IPS DF 4.7 (cell line): ENCODE data around the gene TDRKH.
"Not testable (repeated sequence)": the region's sequence is repeated elsewhere in the genome, so short reads cannot be mapped to it uniquely, and the experiment has no call there.

Experiments
- DNase-seq: peaks from one replicate; pipeline ENCODE4 v3.0.0-alpha.2; 2013; ENCODE audit warnings: low spot score; ENCODE audit errors: extremely low read depth

The TDRKH gene

DNA sequence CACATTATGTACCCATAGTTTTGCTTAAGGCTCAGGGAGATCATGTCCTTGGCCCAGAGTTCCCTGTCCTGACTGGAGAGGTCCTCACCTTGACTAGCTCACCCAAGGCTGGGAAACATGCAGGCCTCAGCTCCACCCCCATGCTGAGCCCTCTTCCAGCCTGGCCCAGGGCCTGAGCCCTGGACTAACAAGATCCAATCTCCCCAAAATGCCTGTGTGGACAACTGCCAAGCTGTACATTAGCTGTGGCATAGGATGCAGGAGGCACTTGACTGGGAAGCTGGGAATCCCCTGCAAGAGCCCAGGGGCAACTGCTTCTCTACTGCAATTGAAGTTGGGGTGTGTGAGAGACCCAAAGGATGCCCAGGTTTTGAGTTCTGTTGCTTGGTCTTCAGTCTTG lies 12.9 kb upstream of the TDRKH start:
- DNase-seq: no peak

- no peak for DNase-seq
These were observed 12.1 kb upstream of the TDRKH start for GRCh38 chr1:151802372-151802771.

DNA sequence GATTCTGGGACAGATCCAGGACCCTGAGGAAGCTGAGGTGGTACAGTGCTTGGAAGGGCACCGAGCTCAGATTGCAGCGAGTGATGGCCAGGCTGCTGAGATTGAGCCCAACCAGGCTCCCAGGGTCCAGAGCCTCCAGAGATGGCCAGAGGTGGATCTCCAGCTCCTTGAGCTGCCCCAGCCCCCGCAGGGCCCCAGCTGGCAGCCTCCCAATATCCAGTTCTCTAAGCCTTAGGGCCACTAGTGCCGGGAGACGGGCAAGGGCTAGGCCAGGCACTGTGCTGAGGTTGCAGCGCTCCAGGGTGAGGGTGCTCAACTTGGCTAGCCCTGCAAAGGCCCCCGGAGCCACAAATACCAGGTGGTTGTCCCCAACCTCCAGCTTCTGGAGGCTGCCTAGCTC lies 11.5 kb upstream of the TDRKH start:
- DNase-seq: no peak

GRCh38 chr1:151801310-151801820 lies 11.1 kb upstream of the TDRKH start:
- DNase-seq: no peak

DNA sequence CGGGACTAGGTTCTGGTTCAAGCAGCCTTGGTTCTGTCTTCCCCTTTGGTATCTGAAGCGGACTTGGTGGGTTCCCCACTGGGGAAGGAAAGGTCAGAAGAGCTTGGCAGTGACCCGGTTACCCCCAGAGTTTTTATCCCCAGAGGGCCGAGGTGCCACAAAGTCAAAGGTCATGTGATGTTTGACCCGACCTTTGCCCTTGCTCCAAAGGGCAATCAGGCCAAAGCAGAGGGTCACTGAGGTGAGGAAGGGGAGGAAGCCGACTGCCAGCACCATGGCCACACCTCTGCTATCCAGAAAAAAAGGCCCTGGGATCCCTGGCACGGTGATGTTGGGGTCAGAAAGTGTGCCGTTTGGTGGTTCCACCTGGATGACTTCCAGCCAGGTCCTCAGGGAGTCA lies 10.5 kb upstream of the TDRKH start:
- DNase-seq: no peak

DNA sequence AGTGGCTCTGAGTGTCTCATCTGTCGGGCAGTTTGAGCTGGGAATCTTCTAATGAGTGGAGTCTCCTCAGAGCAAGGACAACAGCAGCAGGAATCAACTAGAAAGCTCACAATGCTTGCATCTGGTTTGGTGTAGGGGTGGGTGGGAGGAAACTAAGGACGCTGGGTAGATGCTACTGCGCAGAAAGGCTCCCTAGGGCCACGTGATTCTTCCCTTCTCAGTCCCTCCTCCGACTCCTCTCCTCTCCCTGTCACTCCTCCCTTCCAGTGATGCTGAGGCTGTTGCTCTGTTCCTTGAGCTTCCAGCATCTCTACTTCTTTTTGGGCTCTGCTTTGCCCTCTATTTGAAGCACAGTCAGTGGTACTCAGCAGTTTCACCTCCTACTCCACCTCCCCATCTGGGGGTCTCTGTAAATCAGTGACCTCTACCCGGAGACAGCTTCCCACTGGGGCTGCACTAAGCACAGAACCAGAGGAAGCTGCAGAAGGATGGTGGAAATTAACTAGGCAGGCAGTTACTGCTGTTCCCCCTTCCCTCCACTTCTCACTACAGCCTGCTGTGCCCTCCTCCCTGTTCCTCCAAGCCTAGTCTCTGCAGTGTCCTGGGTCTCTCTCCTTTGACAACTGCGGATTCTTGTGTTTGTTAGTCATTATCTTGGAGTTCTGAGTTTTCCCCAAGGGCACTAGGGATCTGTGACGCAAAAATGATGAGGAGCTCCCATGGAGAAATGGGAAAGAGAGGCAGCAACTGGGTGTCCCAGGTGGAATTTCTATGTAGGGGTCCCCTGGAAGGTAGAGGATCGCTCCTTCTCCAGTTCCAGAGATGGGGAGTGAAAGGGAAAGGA lies 9.1 kb upstream of the TDRKH start:
- no peak for DNase-seq

DNA sequence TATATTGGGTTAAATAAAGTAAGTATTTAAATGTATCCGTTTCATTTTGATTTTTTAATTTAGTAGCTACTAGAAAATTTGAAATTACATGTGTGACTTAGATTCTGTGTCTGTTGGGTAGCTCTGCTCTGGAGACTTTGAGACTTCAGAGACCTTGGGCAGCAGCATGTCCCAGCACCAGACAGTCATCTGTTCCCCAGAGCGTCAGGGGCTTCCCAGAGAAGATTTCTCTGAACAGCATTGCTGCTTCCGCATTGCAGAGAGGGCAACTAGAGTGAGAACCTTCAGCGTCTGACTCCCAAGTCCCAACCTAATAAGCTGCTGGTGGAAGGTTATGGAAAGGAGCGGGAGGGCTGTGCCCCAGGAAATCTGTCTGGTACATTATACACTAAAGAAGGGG lies 8.3 kb upstream of the TDRKH start:
- DNase-seq: no peak

- no peak for DNase-seq
These were observed 796 bp upstream of the TDRKH start for GRCh38 chr1:151790940-151791651.

- DNase-seq: no peak
These were observed 2.6 kb downstream of the TDRKH start for GRCh38 chr1:151787689-151788088.

DNA sequence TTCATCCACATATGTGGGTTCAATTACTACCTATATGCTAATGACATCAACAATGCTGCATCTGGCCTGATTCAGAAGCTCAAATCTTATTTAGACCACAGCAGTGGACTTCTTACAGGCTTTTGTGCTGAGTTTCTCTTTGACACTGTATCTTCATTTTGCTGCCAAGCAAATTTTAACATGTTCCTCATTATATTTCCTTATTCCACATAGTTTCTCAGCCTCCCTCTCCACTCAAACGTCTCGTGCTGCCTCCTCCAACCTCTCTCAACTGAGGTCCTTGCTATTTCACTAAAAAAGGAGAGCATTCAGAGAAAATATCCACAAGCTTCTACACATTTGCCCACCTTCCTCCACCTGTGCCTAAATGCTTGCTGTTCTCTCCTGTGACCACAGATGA lies 6.5 kb downstream of the TDRKH start:
- DNase-seq: no peak

GRCh38 chr1:151782741-151783140 lies 7.6 kb downstream of the TDRKH start:
- no peak for DNase-seq

DNA sequence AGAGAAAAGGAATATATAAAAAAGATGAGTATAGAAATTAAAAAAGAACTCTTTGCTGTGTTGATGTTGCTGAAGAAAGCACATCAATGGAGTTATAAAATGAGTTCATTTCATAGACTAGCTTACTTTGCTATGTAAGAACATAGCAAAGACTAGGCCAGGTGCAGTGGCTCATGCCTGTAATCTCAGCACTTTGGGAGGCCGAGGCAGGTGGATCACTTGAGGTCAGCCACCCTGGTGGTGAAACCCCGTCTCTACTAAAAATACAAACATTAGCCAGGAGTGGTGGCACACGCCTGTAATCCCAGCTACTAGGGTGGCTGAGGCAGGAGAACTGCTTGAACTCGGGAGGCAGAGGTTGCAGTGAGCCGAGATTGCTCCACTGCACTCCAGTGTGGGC lies 8.3 kb downstream of the TDRKH start:
- DNase-seq: not testable (repeated sequence)

DNA sequence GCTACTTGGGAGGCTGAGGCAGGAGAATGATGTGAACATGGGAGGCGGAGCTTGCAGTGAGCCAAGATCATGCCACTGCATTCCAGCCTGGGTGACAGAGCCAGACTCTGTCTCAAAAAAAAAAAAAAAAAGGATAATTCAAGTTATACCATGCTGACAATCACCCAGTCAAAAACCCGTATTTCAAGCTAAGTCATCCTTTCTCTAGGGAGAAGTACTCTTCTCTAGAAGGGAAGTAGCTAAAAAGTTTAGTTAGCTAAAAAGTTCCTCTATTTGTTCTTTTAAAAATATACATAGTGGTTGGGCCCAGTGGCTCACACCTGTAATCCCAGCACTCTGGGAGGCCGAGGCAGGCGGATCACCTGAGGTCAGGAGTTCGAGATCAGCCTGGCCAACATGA lies 9.6 kb downstream of the TDRKH start:
- DNase-seq: not testable (repeated sequence)

DNA sequence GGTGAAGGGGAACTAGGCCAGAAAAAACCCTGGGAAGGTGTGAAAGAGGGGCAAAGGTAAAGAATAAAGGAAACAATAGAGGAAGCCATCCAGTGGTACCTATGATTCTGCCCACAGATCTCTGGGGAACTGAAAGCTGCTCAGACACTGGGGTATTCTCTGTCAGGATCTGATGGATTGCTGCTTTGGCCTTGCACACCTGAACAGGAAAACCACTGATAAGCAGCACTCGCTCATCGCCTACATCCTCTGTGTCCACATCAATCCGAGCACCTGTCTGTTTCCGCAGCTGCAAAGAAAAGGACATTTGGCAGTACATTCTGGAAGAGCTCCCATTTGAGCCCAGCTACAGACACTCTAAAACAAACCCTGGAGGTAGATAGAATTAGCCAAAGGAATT lies 10.4 kb downstream of the TDRKH start:
- DNase-seq: no peak

- no peak for DNase-seq
These were observed 13.0 kb downstream of the TDRKH start for GRCh38 chr1:151777317-151777716.

- DNase-seq: no peak
These were observed 13.6 kb downstream of the TDRKH start for GRCh38 chr1:151776665-151777062.

- no peak for DNase-seq
These were observed 14.2 kb downstream of the TDRKH start for GRCh38 chr1:151775894-151776664.

DNA sequence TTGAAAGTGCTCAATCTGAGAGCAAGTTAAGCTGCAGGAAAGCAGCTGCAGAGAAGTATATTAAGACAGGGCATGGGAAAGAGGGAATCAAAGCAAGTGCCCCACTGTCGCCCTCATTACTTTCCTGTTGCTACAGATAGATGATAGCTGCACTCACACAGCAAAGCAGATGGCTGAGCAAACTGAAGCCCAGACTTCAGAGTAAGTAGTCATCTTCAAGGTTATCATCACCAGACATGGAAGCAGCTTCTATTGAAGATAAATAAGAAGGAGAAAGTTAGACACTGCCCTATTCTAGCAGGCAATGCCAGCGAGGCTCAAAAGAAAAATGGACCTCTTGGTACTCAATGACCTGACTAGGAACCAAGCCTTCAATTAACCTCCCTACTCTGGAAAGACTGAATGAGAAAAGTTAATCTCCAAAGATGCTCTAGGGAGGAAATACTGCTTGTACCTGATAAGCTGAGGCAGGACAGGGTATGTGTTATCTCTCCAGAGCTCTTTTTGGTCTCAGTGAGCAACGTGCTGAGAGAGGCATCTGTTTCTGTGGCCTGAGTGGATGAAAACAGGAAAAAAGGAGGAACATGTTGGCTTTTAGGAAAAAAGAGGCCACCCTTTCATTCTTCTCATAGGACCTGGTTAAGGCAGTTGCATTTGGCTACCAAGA lies 15.9 kb downstream of the TDRKH start:
- no peak for DNase-seq

DNA sequence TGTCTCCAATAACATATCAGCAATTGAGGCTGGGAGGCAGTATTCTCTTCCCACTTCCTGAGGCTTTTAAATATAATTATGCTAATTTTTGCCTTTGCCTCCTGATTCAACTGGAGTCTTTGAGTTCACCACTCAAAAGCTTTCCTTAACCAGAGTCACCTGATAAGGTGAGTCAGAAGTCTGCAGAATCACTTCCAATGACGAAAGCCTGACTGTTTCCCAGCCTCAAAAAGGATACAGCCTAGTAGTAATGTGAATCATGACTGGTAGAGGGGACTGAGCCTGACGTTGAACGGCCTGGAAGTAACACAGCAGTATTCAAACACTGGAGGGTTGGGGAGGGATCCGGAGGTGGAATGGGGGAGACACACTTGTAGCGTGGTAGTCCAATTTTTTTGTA lies 16.6 kb downstream of the TDRKH start:
- DNase-seq: no peak

- DNase-seq: not testable (repeated sequence)
These were observed 21.0 kb downstream of the TDRKH start for GRCh38 chr1:151769270-151769669.

- not testable (repeated sequence) for DNase-seq
These were observed 21.8 kb downstream of the TDRKH start for GRCh38 chr1:151768351-151769066.
